Loucy (cell line): Measurements from ENCODE around the gene CD200R1.

ENCODE experiments used
- CTCF ChIP-seq: fragments of 200-600 bp; sonication (generic); conservative IDR thresholded peaks from 2 replicates; pipeline ENCODE4 v1.5.1; 2014; ENCODE audit warnings: mild to moderate bottlenecking, antibody characterized with exemption, low read length
- EZH2phosphoT487 ChIP-seq: fragments of 200-600 bp; IDR thresholded peaks from 2 replicates; pipeline ENCODE4 v1.6.1; 2018; ENCODE audit warnings: antibody characterized with exemption, mild to moderate bottlenecking, moderate library complexity, borderline replicate concordance

GRCh38 chr3:113008117-113008516 is 33.2 kb upstream of the CD200R1 start:
- TF ChIP-seq CTCF = no peak
- no peak for TF ChIP-seq EZH2phosphoT487
